Kidney capillary endothelial cell (primary cell): ENCODE results near the gene APOBEC3A.
"Not testable (repeated sequence)": the region's sequence is repeated elsewhere in the genome, so short reads cannot be mapped to it uniquely, and the experiment has no call there.

Experiments used
- DNase-seq: peaks from one replicate; pipeline ENCODE4 v3.0.0-alpha.2; 2018; ENCODE audit warnings: low spot score

The APOBEC3A gene

GRCh38 chr22:38943201-38943600 is 14.2 kb upstream of the APOBEC3A start:
- no peak for DNase-seq

- no peak for DNase-seq
Observed at GRCh38 chr22:38943882-38944281, 13.5 kb upstream of the APOBEC3A start.

GRCh38 chr22:38944653-38945052 is 12.8 kb upstream of the APOBEC3A start:
- no peak for DNase-seq

GRCh38 chr22:38945706-38946338 is 11.6 kb upstream of the APOBEC3A start:
- DNase-seq = not testable (repeated sequence)

- no peak for DNase-seq
Observed at GRCh38 chr22:38946771-38947170, 10.6 kb upstream of the APOBEC3A start.

- DNase-seq = no peak
Observed at GRCh38 chr22:38947321-38948140, 9.9 kb upstream of the APOBEC3A start.

- no peak for DNase-seq
Observed at GRCh38 chr22:38948181-38948940, 9.0 kb upstream of the APOBEC3A start.

GRCh38 chr22:38949889-38950405 is 7.5 kb upstream of the APOBEC3A start:
- DNase-seq = no peak

DNA sequence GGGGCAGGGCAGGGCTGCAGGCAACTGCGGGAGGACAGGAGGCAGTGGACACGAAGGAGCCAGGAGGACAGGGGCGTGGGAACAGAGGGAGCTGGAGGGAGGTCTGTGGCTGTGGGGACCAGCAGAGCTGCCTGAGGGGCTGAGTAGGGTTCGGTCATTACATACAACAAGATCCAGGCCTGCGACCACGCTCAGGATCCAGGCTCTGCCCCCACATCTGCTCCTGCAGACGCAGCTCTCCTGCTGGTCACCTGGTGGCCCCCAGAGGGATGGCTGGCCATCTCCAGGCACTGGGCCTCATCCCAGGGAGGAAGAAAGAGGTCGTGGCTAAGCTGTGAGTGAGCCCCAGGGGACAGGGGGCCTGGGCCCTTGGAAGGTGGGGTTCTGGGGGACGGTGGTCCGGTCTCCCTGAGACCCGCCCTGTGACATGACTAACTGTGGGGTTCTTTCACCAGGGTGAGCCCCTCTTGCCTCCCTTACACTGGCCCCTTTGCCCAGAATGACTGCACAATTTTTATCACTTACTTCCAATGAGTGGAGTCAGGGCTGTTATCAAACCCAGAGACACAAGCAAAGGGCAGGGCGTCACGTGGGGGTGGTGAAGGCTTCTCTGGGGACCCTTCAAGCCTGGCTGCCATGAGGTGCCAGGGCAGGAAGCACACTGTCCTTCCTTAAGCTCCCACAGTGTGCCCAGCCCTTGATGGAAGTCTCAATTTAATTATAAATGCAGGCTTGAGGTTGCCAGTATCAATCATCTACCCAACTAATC is 6.7 kb upstream of the APOBEC3A start:
- DNase-seq = no peak

GRCh38 chr22:38951734-38952133 is 5.7 kb upstream of the APOBEC3A start:
- no peak for DNase-seq

DNA sequence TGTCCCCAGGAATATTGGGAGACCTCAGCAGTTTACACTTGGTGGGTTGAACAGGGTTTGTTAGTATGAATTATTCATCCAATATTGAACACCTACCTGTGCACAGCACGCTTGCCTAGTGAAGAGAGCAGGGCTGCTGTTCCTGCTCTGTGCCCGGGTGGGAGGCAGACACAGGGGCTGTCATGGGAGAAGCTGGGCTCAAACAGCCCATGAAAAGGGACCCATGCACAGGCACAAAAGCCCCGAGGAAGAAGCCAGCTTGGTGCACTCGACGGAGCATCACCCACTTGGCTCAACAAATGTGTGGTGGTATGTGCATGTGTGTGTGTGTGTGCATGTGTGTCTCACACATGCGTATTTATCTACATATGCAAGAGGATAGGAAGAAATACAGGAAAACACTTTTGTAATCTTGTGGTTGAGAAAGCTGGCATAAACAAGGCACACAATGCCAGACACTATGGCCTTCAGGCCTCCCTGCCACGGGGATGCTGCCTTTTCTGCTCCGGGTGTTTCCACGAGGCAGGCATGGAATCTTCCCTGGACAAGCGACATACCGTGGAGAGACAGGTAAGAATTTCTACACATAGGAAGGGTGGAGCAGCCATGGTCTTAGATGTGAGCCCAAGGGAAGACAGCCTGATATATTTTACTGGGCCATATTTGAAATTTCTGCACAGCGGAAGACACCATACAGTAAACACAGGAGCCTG is 5.0 kb upstream of the APOBEC3A start:
- DNase-seq = no peak

DNA sequence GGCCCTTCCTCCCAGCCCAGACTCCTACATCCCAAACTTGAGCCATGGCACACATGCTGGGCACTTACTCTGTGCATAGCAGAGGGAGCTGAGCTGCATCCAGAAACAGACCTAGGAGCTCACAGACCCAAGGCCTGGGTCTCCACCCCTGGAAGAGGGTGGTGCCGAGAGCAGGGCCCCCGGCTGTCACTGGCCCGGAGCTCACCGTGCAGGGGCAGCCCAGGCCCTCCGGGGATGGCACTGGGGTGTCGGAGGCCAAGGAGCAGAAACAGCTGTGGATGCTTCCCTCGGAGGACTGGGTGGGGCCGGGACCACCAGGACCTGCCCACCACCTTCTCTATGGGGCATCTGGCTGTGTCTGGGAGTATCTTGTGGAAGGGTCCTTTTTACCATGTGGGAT is 4.3 kb upstream of the APOBEC3A start:
- no peak for DNase-seq

GRCh38 chr22:38953577-38954413 is 3.6 kb upstream of the APOBEC3A start:
- no peak for DNase-seq

DNA sequence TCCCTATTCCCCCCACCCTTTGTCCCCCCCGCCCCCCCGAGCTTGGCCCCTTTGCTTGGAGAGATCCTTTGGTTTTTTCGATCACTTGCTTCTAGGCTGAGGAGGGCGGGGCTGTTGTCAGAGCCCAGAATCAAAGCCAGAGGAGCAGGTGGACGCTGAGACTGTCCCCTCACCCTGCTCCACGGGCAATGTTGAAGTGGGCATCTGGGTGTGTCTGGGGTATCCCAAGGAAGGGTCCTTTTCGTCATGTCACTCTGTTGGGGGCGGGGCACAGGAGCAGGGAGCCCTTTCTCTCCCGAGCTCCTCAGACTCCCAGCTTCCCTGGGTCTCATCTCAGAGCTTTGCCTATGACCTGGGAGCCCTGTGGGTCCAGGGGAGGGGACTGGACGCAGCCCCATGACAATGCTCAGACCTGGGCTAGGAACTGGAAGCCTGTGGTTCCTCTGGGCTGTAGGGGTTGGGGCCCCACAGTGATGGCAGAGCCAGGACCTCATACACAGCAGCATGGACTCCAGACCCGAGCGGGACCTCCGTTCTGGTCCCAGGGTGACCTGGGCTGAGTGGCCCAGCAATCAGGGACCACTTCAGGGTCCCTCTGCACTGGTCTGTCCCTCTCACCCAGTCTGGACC is 2.9 kb upstream of the APOBEC3A start:
- DNase-seq = no peak

DNA sequence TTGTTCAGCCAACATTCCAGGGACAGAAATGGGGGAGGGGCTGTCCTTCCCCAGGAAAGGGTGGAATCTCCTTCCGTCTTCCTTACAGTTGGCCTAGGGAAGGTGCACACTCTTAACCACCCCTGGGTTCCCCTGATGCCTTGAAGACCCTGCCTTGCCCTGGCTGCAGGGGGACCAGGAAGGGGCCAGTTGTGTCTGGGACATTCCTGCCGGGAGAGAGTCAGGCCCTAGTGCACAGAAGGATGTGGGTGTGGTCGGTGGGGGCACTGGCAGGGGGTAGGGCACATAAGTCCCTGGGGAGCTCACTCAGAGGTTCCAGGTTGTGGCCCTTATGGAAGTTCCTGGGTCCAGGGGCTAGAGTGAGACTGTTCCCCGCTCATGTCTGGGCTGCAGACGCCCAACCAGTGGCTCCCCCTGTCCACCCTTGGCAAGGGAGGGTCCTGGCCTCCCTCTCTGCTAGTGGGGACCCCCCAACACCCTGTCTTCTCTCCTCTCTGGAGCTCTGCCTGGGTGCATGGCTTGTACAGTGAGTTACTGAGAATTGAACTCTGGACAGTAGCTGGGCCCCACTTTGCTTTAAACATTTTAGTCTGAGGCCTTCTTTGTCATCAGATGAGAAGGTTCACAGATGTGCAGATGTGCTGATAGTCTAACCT is 2.0 kb upstream of the APOBEC3A start:
- DNase-seq = no peak

GRCh38 chr22:38955926-38956325 is 1.5 kb upstream of the APOBEC3A start:
- no peak for DNase-seq

DNA sequence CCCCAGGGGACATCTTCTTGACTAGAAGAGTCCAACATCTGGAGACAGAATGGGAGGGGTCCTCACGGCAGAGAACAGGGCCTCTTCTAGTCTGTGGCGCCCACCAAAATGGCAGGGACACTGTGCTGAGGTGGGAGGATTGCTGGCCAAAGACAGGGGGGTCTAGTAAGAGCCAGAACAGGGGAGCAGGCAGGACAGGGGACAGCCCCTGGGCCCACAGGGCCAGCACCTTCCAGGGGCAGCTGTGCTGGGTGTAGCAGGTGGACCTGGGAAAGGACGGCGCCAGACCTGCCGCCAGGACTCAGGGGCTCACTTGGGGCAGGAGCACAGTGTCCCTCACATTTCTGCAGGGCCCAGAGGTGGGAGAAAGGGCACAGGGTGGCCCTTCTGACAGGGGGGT is 858 bp upstream of the APOBEC3A start:
- no peak for DNase-seq

DNA sequence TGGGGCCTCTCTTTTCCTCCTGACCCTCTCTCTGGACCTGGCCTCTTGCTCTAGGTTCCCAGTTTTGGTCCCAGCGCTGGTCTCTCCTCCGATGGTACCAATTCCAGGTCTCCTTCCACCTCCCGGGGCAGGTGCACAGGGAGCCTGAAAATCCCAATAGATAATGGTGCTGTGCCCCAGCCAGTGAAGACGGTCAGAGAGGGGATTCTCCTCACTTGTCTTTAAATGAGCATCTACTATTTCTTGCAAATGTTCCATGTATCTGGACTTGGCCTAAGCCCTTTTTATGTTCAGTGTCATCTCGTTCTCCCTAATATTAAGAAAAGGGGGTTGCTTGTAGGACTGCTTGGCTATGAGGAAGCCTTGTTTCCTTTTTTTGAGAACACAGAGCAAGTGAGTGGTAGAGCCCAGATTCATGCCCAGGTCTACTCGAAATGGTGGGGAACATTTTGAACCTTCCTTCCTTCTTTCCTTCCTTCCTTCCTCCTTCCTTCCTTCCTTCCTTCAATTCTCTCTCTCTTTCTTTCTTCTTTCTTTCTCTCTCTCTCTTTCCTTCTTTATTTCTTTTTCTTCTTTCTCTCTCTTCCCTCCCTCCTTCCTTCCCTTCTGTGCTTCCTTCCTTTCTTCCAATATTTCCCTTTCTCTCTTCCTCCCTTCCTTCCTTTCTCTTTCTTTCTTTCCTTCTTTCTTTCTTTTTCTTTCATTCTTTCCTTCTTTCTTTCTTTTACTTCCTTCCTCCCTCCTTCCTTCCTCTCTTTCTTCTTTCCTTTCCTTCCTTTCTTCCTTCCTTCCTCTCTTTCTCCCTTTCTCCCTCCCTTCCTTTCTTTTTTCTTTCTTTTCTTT is 620 bp downstream of the APOBEC3A start:
- no peak for DNase-seq

DNA sequence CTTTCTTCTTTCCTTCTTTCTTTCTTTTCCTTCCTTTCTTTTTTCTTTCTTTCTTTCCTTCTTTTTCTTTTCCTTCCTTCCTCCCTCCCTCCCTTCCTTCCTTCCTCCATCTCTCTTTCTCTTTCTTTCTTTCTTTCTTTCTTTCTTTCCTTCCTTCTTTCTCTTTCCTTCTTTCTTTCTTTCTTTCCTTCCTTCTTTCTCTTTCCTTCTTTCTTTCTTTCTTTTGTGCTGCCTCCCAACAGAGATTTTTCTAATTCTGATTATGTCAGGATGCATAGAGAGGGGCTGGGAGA is 1.2 kb downstream of the APOBEC3A start:
- not testable (repeated sequence) for DNase-seq
